GM13976 (cell line): ENCODE results near the gene MMP15.
"Not testable (repeated sequence)": the region's sequence is repeated elsewhere in the genome, so short reads cannot be mapped to it uniquely, and the experiment has no call there.

Source experiments
- DNase-seq: peaks from one replicate; pipeline ENCODE4 v3.0.0; 2012; ENCODE audit warnings: low spot score
- CTCF ChIP-seq: IDR thresholded peaks from 2 replicates; pipeline ENCODE4 v1.5.1; 2012; ENCODE audit warnings: borderline replicate concordance, mild to moderate bottlenecking; ENCODE audit not compliant: insufficient read depth; ENCODE audit errors: extremely low read depth, missing control alignments, control extremely low read depth
- in situ Hi-C: fragments of 300-500 bp; cut with MboI; formaldehyde crosslinking; loops from one replicate; pipeline ENCODE4 v1.12.0; 2022; ENCODE audit warnings: low sequenced_read_pairs, mixed read lengths, inconsistent platforms; ENCODE audit not compliant: unreplicated experiment

Gene MMP15

GRCh38 chr16:58085584-58086251, 60.2 kb downstream of the MMP15 start:
- DNase-seq, result no peak
- TF ChIP-seq CTCF, result no peak
- in situ Hi-C loops, result no loop called here

- DNase-seq, result no peak
- in situ Hi-C loops, result no loop called here
- TF ChIP-seq CTCF, result no peak
Measured at GRCh38 chr16:58086381-58087208, 61.0 kb downstream of the MMP15 start.

- no peak for DNase-seq
- TF ChIP-seq CTCF, result no peak
- in situ Hi-C loops, result no loop called here
Measured at GRCh38 chr16:58087209-58087913, 61.8 kb downstream of the MMP15 start.

GRCh38 chr16:58088091-58088490, 62.5 kb downstream of the MMP15 start:
- in situ Hi-C loops, result no loop called here
- no peak for TF ChIP-seq CTCF

GRCh38 chr16:58090396-58090795, 64.8 kb downstream of the MMP15 start:
- in situ Hi-C loops, result not testable (repeated sequence)

More at GRCh38 chr16:58088091-58088490, 62.5 kb downstream of the MMP15 start:
- DNase-seq, result no peak

GRCh38 chr16:58094026-58094425, 68.5 kb downstream of the MMP15 start:
- in situ Hi-C loops, result no loop called here
- no peak for DNase-seq

More at GRCh38 chr16:58090396-58090795, 64.8 kb downstream of the MMP15 start:
- DNase-seq, result not testable (repeated sequence)

More at GRCh38 chr16:58094026-58094425, 68.5 kb downstream of the MMP15 start:
- TF ChIP-seq CTCF, result no peak
